Measurements from ENCODE around the gene SOCS7. TPM values are rescaled to one million over a fixed set of nuclear protein-coding genes. Genes with fewer than 3 reads are reported as not detected.

The SOCS7 gene
- total RNA-seq, 1 experiment from 2014 or later, result 31.0 TPM

DNA sequence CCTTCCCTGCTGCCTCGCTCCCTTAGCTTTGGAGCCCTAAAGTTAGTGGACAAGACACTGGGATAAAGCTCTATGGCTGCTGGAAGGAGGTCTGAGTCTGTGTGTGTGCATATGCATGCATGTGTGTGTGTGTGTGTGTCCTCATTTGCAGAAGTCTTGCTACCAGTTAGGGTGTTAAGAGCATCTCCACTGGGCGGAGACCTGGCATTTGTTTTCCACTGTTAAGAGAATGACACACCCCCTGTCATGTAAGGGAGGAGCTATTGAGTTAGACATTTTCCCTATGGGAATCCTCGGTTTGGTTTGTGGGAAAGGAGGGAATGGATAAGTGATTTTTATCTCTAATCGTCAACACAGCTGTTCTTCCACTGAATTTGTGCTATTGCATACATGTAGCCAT lies 51.8 kb downstream of the SOCS7 start:
- no TSS peak for BruUV-seq (replicated peaks)
- H3K4me3 ChIP-seq (ENCODE audit: low read depth in 2 of 2, low read length in 2 of 2), result no peak overlapping the region
- H3K4me1 ChIP-seq (ENCODE audit: control insufficient read depth, insufficient read depth, low read length), result no peaks in the 10 kb centered on the region
- no peak for ATAC-seq
- H3K27me3 ChIP-seq (ENCODE audit: control insufficient read depth, insufficient read depth, low read length), result no peaks in the 10 kb centered on the region
- H3K36me3 ChIP-seq (ENCODE audit: control insufficient read depth, insufficient read depth, low read length), result no peaks in the 10 kb centered on the region
- no peak overlapping the region for H3K27ac ChIP-seq (ENCODE audit: low read length)
- no peak for DNase-seq (ENCODE audit: low read depth, low spot score)
- CTCF ChIA-PET, result interaction anchor here (1.4 kb wide), 1 partner anchor 11 kb away, joined by 6 read pairs; no protein-coding TSS in a partner anchor
- POLR2A ChIA-PET, result no interaction called here
- no peak for TF ChIP-seq TCF7L2 (IDR thresholded peaks at IDR 0.05; ENCODE audit: low read depth, low read length)
- TF ChIP-seq, protein P1, sequence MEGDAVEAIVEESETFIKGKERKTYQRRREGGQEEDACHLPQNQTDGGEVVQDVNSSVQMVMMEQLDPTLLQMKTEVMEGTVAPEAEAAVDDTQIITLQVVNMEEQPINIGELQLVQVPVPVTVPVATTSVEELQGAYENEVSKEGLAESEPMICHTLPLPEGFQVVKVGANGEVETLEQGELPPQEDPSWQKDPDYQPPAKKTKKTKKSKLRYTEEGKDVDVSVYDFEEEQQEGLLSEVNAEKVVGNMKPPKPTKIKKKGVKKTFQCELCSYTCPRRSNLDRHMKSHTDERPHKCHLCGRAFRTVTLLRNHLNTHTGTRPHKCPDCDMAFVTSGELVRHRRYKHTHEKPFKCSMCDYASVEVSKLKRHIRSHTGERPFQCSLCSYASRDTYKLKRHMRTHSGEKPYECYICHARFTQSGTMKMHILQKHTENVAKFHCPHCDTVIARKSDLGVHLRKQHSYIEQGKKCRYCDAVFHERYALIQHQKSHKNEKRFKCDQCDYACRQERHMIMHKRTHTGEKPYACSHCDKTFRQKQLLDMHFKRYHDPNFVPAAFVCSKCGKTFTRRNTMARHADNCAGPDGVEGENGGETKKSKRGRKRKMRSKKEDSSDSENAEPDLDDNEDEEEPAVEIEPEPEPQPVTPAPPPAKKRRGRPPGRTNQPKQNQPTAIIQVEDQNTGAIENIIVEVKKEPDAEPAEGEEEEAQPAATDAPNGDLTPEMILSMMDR (IDR thresholded peaks at IDR 0.05), result no peak
- TF ChIP-seq SIN3A (IDR thresholded peaks at IDR 0.05; ENCODE audit: borderline replicate concordance, insufficient read depth, low read depth, low read length), result no peak
- TF ChIP-seq, protein P2, sequence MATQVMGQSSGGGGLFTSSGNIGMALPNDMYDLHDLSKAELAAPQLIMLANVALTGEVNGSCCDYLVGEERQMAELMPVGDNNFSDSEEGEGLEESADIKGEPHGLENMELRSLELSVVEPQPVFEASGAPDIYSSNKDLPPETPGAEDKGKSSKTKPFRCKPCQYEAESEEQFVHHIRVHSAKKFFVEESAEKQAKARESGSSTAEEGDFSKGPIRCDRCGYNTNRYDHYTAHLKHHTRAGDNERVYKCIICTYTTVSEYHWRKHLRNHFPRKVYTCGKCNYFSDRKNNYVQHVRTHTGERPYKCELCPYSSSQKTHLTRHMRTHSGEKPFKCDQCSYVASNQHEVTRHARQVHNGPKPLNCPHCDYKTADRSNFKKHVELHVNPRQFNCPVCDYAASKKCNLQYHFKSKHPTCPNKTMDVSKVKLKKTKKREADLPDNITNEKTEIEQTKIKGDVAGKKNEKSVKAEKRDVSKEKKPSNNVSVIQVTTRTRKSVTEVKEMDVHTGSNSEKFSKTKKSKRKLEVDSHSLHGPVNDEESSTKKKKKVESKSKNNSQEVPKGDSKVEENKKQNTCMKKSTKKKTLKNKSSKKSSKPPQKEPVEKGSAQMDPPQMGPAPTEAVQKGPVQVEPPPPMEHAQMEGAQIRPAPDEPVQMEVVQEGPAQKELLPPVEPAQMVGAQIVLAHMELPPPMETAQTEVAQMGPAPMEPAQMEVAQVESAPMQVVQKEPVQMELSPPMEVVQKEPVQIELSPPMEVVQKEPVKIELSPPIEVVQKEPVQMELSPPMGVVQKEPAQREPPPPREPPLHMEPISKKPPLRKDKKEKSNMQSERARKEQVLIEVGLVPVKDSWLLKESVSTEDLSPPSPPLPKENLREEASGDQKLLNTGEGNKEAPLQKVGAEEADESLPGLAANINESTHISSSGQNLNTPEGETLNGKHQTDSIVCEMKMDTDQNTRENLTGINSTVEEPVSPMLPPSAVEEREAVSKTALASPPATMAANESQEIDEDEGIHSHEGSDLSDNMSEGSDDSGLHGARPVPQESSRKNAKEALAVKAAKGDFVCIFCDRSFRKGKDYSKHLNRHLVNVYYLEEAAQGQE (IDR thresholded peaks at IDR 0.05; ENCODE audit: insufficient read depth in 1 of 2, low read depth in 2 of 2, low read length in 1 of 2), result no peak
- TF ChIP-seq POLR2AphosphoS5 (IDR thresholded peaks at IDR 0.05; ENCODE audit: low read depth, low read length), result no peak
- intact Hi-C loops (cut with micrococcal nuclease; ENCODE audit: unreplicated experiment), result no loop called here
- no peaks in the 10 kb centered on the region for H3K9me3 ChIP-seq (ENCODE audit: control insufficient read depth, insufficient read depth, low read depth, low read length)
- in situ Hi-C loops (cut with HindIII; ENCODE audit: low pct_unique_long_range_greater_than_20kb, low sequenced_read_pairs), result no loop called here

DNA sequence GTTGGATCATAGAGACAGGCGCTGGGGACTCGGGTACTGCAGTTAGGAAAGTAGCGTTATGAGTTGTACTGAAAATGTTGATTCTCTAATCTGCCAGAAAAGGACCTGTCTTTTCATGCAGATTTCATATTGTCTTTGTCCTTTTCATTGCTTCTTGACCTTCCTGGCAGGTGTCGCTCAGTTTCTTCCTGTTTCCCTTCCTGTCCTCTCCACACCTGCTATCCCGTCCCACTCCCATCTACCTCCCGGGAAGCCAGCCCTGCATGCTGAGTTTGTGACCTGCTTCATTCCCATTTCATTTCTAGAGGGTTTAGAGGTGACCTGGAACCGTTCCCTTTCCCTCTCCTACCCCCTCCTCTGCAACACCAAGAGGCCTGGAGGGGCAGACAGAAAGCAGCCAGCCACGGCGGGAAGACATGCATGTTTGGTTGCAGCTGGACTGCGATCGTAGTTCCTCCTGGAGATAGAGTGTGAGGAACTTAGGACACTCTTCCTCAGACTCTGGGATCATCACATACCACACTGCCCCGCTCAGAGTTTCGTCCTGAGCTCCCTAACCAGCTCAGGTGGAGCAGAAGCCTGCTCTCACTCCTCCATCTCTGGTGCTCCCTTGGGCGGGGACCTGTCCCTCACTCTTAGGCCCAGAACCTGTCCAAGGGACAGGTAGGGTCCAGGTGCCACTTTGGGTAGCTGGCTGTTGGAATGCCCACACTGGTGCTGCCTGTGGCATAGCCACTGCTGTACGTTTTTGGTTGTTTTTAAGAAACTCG lies 52.7 kb downstream of the SOCS7 start:
- Histone ChIP-seq H3K4me1 (ENCODE audit: control insufficient read depth, insufficient read depth, low read length) (no peaks in the 10 kb centered on the region), H3K27ac (ENCODE audit: low read length) (no peak overlapping the region), H3K27me3 (ENCODE audit: control insufficient read depth, insufficient read depth, low read length) (no peaks in the 10 kb centered on the region), H3K9me3 (ENCODE audit: control insufficient read depth, insufficient read depth, low read depth, low read length) (no peaks in the 10 kb centered on the region), H3K36me3 (ENCODE audit: control insufficient read depth, insufficient read depth, low read length) (no peaks in the 10 kb centered on the region), H3K4me3 (ENCODE audit: low read depth in 2 of 2, low read length in 2 of 2) (no peak overlapping the region)
- ATAC-seq (no peak), DNase-seq (ENCODE audit: low read depth, low spot score) (no peak)
- in situ Hi-C loops (cut with HindIII; ENCODE audit: low pct_unique_long_range_greater_than_20kb, low sequenced_read_pairs) (no loop called here), intact Hi-C loops (cut with micrococcal nuclease; ENCODE audit: unreplicated experiment) (no loop called here)
- TF ChIP-seq SIN3A (IDR thresholded peaks at IDR 0.05; ENCODE audit: borderline replicate concordance, insufficient read depth, low read depth, low read length) (no peak), POLR2AphosphoS5 (IDR thresholded peaks at IDR 0.05; ENCODE audit: low read depth, low read length) (no peak), TCF7L2 (IDR thresholded peaks at IDR 0.05; ENCODE audit: low read depth, low read length) (no peak)
- TF ChIP-seq, protein P1 (IDR thresholded peaks at IDR 0.05), result no peak
- TF ChIP-seq, protein P2 (IDR thresholded peaks at IDR 0.05; ENCODE audit: insufficient read depth in 1 of 2, low read depth in 2 of 2, low read length in 1 of 2), result no peak
- BruUV-seq (replicated peaks), result no TSS peak
- POLR2A ChIA-PET, result no interaction called here
- CTCF ChIA-PET, result interaction anchor here (1.4 kb wide), 1 partner anchor 10 kb away, joined by 6 read pairs; no protein-coding TSS in a partner anchor

Data from Panc1 (cell line).